SIG-M5 treated with dmso at 0.1 percent for 504 hours (cell line): ENCODE data around the gene OTULINL.
"Not testable (repeated sequence)": the region's sequence is repeated elsewhere in the genome, so short reads cannot be mapped to it uniquely, and the experiment has no call there.

ENCODE experiments used
- DNase-seq: peaks from one replicate; lab custom pipeline; 2025; ENCODE audit not compliant: unreplicated experiment; lab: John Stamatoyannopoulos, UW

Gene OTULINL

DNA sequence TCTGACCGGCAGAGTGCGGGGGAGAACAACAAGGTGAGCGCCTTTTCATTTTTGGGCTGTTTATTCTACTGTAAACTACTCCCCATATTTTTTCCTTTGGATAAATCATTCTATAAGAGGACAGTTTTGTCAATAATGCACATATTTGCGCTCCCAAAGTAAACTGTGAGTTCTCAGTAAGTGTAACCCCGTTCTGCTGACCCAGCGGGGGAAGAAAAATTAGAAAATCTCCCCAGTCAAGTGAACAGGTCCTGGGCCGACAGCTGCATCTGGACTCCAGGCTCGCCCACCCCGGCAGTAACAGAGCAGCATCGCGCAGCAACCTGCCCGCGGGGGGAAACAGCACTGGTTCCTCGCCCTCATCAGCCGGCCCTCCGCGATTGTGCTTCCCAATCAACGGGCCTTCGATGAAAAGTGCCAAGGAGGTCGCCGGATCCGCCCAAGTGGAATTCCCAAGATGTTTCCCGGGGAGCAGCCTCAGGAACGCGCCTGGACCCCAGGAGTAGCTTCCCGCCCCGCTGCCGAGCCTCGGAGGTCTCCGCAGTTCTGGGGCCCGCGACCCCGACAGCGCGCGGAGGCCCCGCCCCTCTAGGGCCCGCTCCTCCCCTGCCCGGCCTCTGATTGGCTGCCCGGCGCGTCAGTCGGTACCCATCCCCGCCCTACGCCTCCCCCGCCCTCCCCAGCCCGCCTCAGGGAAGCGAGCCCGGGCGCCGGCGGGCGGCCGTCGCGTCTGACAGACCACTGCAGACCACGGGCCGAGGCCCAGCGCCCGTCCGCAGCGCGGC is at the start of gene OTULINL:
TSS of gene OTULINL (plus strand) at position 687 of the 785 bp plus-strand sequence. CDS start 103 bp downstream, outside the sequence.
- DNase-seq = peak; percentile 79

DNA sequence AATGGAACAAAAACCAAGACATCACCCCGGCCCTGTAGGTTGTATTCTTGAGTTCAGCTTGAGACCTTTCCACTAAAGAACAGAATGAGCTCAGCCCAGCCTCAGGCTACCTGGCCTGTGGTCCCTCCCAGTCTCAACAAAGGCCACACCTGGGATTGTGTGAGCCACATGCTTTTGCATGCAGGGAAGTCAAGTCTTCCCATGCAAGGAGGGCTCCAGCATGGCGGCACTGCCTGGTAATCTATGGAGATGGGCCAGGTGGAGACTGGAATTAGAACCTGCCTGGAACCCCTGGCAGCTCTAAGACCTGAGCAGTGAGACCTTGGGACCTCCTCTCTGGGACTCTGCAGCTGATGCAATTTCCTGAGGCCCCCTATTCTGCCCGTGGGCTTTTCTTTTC is 49.4 kb upstream of the OTULINL start:
- no peak for DNase-seq

DNA sequence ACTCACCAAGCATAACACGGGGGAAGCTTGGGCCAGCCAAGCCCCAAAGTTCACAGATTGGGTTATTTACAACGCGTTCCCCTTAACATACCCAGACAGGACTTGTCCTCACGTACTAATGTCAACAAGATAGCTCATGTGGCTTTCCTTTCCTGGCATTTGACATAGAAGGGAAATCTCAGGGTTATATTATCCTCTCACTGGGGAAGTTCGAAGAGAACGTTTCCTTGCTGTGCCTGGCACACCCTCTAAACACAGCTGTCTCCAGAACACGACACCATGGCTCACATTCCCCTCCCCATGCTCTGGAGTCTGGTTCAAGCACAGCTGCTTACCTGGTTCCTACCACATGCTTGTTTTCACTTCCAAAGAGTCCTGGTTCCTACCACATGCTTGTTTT is 46.8 kb upstream of the OTULINL start:
- DNase-seq = no peak

DNA sequence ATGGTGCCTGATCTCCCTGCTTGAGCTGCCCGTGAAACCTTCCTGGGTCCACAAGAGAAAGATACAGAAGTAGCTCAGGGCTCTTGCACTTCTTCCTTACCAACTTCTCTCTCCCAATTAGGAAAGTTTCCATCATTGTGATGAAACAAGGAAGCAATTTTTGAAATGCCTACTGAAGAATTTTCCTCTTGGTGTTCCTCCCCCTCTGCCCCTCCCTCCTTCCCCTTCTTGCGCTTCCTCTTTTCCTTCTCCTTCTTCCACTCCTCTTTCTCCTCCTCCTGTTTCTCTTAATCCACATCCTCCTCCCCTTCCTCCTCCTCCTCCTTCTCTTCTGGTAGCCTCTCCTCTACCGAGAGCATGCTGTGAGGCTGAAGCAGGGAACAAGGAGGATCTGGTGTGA is 36.3 kb upstream of the OTULINL start:
- DNase-seq = peak; percentile 91

DNA sequence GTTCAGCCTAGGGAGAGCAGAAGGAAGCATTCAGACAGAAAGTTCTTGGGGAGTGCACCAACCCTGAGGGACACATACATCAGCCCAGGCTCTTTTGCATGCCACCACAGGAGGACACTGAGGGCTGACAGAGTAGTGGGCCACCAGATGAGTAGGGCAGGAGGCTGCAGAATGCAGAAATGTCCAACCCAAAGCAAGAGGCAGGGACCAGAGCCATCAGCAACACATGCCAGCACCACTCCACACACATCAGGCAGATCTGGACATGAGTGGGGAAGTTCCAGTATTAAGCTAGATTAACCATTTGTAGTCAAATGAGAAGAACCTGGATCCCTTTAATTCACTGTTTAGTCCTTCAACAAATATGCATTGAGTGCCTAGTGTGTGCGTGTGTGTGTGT is 35.7 kb upstream of the OTULINL start:
- no peak for DNase-seq

DNA sequence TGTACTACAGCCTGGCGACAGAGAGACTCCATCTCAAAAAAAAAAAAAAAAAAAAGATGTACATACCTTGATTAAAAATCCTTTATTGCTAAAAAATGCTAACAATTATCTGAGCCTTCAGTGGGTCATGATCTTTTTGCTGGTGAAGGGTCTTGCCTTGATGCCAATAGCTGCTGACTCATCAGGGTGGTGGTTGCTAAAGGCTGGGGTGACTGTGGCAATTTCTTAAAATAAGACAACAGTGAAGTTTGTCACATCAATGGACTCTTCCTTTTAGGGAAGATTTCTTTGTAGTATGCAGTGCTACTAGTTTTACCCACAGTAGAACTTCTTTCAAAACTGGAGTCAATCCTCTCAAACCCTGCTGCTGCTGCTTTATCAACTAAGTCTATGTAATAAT is 33.9 kb upstream of the OTULINL start:
- DNase-seq = peak; percentile 62

DNA sequence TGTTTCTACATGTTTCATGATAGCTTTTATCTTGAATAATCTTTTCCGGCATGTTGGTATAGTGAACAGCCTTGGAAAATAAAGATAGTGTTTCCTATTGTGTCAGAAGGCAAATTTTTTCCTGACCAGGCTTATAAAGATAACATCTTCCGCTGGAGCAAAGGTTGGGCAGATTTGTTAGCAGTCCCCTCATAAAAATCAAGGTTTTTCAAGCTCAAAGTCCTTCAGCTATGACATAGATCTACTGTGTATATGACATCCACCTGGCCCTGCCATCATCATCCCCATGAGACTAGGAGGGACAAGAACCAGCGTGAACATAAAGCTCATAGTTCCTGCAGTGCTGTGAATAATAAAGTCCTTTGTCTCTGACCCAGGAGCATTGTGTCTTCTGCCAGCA is 30.4 kb upstream of the OTULINL start:
- DNase-seq = no peak

DNA sequence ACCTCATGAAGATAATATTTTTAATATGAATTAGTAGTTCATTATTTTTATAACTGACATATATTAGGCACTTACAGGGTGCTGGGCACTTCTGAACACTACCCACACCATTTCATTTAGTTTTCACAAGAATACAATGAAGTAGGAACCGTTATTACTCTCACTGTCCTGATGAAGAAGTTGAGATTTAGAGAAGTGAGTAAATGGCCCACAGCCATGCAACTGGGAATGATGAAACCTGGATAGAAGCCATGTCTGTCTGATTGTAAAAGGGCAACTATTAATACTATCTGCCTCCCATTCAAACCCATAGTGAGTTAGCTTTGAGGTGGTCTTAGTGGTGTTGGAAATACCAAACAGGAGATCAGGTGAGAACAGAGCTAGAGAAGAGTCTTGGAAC is 29.6 kb upstream of the OTULINL start:
- peak; percentile 42 for DNase-seq

DNA sequence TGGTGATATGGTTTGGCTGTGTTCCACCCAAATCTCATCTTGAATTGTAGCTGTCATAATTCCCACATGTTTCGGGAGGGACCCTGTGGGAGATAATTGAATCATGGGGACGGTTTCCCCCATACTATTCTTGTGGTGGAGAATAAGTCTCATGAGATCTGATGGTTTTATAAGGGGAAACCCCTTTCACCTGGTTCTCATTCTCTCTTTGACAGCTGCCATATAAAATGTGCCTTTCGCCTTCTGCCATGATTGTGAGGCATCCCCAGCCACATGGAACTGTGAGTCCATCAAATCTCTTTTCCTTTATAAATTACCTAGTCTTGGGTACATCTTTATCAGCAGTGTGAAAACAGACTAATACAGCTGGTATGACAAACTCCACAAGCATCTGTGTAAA is 27.3 kb upstream of the OTULINL start:
- not testable (repeated sequence) for DNase-seq

DNA sequence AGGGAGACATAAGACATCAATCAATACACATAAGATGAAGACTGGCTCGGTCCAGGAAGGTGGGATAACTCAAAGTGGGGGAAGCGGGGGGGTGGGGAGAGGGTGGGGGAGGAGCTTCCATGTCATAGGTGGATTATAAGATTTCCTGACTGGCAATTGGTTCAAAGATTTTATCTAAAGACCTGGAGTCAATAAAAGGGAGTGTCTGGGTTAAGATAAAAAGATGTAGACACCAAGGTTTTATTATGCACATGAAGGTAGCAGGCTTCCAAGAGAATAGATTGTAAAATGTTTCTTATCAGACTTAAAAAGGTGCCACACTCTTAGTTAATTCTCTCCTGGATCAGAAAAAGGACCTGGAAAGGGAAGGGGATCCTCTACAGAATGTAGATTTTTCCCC is 25.6 kb upstream of the OTULINL start:
- DNase-seq = no peak

DNA sequence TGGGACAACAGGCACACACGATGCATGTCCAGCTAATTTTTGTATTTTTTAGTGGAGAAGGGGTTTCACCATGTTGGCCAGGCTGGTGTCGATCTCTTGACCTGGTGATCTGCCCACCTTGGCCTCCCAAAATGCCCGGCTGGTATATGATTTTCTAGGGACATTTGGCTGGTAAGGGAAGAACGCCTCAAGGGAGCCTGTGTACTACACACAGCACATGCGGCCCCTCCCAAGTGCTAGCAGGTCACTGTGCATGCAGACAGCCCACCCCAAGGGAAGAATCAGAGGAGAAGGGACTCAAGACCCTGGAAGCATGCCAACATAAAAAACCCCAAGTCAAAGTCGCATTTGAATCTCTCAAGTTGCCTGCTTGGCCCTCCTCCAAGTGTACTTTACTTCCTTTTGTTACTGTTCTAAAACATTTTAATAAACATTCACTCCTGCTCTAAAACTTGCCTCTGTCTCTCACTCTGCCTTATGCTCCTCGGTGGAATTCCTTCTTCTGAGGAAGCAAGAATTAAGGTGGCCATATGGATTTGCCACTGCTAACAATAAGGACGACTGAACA is 24.3 kb upstream of the OTULINL start:
- DNase-seq = no peak

DNA sequence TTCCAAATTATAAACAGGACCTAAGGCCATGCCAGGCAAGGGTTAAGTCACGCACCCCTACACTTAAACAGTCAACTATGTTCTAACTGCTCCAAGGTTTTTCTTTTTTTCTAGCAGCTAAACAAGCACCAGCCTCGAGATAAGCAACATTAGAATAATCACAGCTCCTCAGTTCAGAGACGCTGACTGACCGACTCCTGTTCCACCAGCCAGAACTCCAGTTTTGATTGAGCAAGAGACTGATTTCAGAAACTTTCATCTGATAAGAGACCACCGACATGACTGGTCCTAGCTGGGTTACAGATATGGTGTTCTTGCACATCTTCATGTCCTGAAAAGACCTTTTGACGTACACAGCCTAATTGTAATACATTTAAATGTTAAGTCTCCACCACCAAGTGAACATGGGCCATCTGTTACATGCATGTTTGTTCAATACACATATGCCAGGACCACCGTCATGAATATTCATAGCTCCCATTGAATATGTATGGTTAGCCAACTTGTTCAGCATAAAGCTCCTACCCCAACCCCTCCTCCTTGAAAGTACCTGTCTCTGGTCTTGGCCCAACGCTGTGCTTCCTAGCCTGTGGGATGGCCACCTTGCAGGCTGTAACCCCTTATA is 23.7 kb upstream of the OTULINL start:
- DNase-seq = no peak

DNA sequence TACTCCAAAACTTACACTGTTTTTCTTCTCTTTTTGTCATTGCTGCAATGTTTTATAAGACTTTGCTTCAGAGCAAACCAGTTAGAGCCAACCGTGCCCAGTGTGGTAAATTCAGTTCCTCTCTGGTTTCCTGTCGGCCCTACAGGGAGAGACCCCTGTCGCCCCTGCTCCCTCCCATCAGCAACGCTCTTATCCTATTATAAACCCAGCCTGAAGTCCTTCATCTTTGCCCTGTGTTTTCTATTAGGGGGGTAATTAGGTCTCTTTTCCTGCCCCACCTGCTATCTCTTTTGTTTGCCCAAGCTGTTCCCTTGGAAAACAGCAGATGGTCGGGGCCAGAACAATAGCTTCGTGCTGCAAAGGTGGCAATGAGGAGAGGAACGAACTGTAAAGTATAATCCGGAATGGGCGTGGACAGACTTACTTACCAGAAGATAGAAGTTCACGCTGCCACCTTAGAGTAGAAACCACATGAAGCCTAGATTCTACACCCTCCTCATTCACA is 21.4 kb upstream of the OTULINL start:
- DNase-seq = peak; percentile 66

DNA sequence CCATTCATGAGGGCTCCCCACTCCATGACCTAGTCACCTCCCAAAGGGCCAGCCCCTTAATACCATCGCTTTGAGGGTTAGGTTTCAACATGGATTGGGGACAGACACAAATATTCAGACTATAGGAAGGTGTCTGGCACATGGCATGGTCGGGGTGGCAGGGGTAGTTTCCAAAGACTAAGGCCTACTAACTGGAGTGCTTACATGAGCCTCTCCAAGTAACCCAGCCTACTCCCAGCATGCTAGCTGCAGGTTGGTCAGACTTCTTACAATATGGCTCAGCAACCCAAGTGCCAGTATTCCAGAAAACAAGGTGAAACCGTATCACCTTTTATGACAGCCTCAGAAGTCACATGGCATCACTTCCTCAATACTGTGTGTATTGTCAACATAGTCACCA is 19.9 kb upstream of the OTULINL start:
- DNase-seq = no peak

DNA sequence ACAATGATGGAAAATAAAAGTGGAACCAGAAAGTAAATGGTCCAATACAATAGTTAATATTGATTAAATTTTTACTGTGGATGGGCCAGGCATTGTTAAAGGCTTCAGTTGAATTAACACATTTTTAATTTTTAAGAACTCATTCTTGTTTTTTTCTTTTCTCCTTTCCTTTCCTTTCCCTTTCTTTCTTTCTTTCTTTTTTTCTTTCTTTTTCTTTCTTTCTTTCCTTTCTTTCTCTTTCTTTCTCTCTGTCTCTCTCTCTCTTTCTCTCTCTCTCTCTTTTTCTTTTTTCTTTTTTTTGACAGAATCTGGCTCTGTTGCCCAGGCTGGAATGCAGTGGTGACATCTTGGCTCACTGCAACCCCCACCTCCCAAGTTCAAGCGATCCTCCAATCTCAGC is 13.3 kb upstream of the OTULINL start:
- DNase-seq = no peak

DNA sequence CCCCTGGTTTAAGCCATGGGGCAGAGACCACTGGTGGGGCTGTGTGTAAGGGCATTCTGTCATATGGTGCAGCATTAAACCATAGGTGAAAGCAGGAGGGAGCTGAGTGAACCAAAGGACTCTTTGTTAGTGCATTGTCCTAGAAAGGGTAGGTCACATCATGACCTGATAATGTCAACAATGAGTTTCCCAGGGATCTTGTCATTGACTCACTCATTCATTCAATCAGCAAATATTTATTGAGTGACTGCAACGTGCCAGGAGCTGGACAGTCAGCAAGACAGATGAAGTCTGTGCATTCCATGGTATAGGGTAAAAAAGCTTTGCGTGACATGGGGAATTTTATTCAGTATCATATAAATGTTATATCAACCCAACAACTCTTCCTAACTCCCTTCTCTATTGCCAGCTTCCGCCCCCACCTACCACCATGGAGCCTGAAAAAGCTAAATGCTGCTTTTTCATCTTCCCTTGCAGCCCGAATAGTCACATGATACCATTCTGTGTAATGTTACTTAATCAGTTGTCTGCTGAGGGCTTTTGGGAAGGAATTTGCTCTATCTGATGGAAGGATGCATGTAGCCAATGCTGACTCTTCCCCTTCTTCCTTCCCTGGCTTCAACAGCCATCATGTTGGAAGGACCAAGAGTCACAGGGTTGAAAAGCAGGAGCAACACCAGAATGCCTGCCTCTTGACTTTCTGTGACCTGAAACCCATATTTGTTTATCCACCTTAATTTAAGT is 11.5 kb upstream of the OTULINL start:
- peak; percentile 29 for DNase-seq

DNA sequence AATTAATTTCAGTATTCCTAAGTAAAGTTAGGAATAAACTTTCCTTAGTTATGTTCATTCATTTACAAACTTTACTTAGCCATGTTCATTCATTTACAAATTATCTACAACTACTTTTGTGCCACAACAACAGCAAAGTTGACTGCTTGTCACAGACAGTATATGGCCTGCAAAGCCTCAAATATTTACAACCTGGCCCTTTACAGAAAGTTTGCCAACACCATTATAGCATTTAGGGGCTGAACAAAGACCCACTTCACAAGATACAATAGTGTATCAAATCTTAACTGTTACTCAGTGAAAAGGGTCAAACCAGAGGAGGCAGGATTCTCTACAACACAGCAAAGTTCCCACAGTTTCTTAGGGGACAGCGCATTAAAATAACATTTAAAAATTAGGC is 9.7 kb upstream of the OTULINL start:
- DNase-seq = no peak

DNA sequence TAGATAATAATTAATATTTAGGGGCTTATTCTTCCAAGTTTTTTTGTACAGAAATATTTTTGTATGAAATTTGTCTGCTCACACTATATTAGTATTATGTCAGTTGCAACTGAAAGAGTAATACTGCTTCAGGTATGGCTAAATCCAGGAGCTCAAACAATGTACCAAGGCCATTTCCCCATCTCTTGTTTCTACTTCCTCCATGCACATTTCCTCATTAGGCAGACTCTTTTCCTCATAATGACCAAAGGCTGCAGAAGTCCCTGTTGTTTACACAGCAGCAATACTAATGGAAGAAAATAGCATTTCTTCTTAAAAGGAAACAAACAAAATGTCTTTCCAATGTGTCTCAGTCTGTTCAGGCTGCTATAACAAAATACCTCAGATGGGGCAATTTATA is 9.2 kb upstream of the OTULINL start:
- peak; percentile 19 for DNase-seq

DNA sequence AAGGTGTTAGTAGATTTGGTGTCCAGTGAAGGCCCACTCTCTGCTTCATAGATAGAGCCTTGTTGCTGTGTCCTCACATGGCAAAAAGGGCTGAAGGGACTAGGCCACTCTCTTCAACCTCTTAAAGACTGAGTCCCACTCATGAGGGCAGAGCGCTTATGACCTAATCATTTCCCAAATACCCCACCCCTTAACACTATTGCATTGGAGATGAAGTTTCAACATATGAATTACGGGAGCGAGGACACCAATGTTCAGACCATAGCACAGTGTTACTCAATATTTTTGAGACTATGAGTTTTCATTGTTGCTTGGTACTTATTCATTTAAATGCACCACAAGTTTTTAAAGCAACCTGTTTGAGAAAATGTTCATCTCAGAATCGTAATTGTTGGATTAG is 8.8 kb upstream of the OTULINL start:
- DNase-seq = peak; percentile 53

DNA sequence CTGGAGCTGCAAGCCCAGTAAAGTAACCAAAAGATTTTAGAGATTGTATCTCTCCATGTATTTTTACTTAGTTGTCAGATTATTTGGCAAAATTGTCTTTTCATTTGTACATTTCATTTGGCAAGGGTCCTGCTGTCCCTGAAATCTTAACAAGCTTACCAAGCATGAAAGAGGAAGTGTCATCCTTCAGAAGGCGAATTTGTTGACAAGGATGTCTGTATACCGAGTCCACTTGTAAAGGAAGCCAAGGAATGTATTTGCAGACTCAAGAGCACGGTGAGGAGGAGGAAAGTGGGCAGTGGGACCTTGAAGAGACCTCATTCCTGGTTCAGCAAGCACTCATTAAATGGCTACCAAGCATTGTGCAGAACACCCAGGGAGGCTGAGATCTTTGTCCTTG is 7.5 kb upstream of the OTULINL start:
- DNase-seq = peak; percentile 66

DNA sequence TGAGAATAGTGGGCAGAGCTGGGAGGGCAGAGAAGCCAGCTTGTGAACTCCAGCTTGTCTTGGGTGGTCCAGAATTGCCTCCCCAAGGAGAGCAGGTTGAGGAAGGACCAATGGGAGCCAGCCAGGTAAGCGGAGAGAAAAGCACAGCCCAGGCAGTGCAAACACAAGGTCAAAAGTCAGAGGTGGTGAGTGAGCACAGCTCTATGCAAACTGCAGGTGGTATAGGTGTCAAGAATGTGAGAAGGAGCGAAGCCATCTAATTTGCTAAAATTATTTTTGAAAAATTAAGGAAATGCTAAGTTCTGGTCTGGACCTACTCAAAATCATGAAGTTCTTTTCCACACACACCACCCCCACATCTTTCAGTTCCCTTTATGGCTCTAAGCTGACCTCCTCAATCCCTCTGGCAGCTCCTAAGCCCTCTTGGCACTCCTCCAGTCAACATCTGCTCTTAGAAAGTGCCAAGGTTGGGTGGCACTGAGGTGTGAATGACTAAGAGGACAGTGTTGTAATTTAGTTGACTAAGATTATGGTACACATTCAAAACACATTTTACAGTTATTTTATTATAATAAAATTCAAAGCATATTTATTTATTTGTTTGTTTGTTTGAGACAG is 6.6 kb upstream of the OTULINL start:
- DNase-seq = peak; percentile 89
